HepG2 (cell line): ENCODE data around the gene PSKH1. TPM values are rescaled to one million over a fixed set of nuclear protein-coding genes. Genes with fewer than 3 reads are reported as not detected.

Source experiments
- BCL3 ChIP-seq: sonication (generic); formaldehyde crosslinking; IDR thresholded peaks from 2 replicates; pipeline ENCODE4 v1.5.1; 2020; ENCODE audit warnings: mild to moderate bottlenecking, missing genetic modification reagents, moderate library complexity
- DMAP1 ChIP-seq: IDR thresholded peaks from 2 replicates; pipeline ENCODE4 v1.6.1; 2016
- FOXP1 ChIP-seq, 2 experiments: fragments of 450-650 bp in 1 of 2; IDR thresholded peaks; 2 replicates each; pipeline ENCODE4 v1.6.1; 2017 to 2018; ENCODE audit warnings: antibody characterized with exemption in 1 of 2
- HOXA7 ChIP-seq: sonication (generic); formaldehyde crosslinking; IDR thresholded peaks from 2 replicates; pipeline ENCODE4 v1.8.1; 2022; ENCODE audit warnings: mild to moderate bottlenecking, missing genetic modification reagents, moderate library complexity
- HOXD1 ChIP-seq: sonication (generic); formaldehyde crosslinking; IDR thresholded peaks from 2 replicates; pipeline ENCODE4 v1.5.0; 2020; ENCODE audit warnings: missing genetic modification reagents
- MBD4 ChIP-seq: IDR thresholded peaks from 2 replicates; pipeline ENCODE4 v1.6.1; 2012; ENCODE audit warnings: low read length, inconsistent platforms, borderline replicate concordance
- RBFOX2 ChIP-seq: fragments of 200-400 bp; formaldehyde crosslinking; IDR thresholded peaks from 2 replicates; pipeline ENCODE4 v1.6.1; 2017; ENCODE audit warnings: low read depth, mild to moderate bottlenecking, low read length
- SALL1 ChIP-seq: sonication (generic); formaldehyde crosslinking; IDR thresholded peaks from 2 replicates; pipeline ENCODE4 v1.8.0; 2022; ENCODE audit warnings: mild to moderate bottlenecking, missing genetic modification reagents
- THAP11 ChIP-seq: IDR thresholded peaks from 2 replicates; pipeline ENCODE4 v1.6.1; 2016; ENCODE audit warnings: missing biosample characterization, missing genetic modification reagents
- ZBTB10 ChIP-seq: sonication (generic); formaldehyde crosslinking; IDR thresholded peaks from 2 replicates; pipeline ENCODE4 v1.4.0; 2020; ENCODE audit warnings: missing genetic modification reagents, borderline replicate concordance
- ZBTB49 ChIP-seq: sonication (generic); formaldehyde crosslinking; IDR thresholded peaks from 2 replicates; pipeline ENCODE4 v1.4.0; 2020; ENCODE audit warnings: missing genetic modification reagents, borderline replicate concordance
- ZNF468 ChIP-seq: sonication (generic); formaldehyde crosslinking; IDR thresholded peaks from 2 replicates; pipeline ENCODE4 v1.8.0; 2022; ENCODE audit warnings: mild to moderate bottlenecking, moderate library complexity, missing genetic modification reagents
- ZNF512B ChIP-seq: sonication (generic); formaldehyde crosslinking; IDR thresholded peaks from 2 replicates; pipeline ENCODE4 v1.5.1; 2020; ENCODE audit warnings: missing genetic modification reagents, mild to moderate bottlenecking, borderline replicate concordance
- ZSCAN21 ChIP-seq: sonication (generic); formaldehyde crosslinking; IDR thresholded peaks from 2 replicates; pipeline ENCODE4 v1.8.0; 2022; ENCODE audit warnings: mild to moderate bottlenecking, missing genetic modification reagents, moderate library complexity, borderline replicate concordance
- polyA plus RNA-seq, 8 experiments: library from polyadenylated mRNA; depleted of rRNA in 3 of 8; stranded (reverse) in 7 of 8; unstranded in 1 of 8; fragments of >200 nt; fragmentation: Illumina TruSeq in 4 of 8; extraction: Trizol in 4 of 8; gene quantifications; 2 replicates each; pipeline versions ENCODE4 v1.2.1 to v1.2.3, GENCODE V29; 2011 to 2016; ENCODE audit warnings: low read depth in 4 of 8, missing spikeins in 1 of 8, mixed read lengths in 1 of 8; ENCODE audit not compliant: insufficient read depth in 1 of 8
- total RNA-seq, 5 experiments: library from RNA; depleted of rRNA; stranded (reverse); fragments of >200 nt; fragmentation: Illumina TruSeq; extraction: Trizol; gene quantifications; 2 replicates each; pipeline ENCODE4 v1.2.3, GENCODE V29; 2016; ENCODE audit warnings: low read depth in 1 of 5
- TF ChIP-seq, protein P1 (sequence below): sonication (generic); formaldehyde crosslinking; IDR thresholded peaks from 2 replicates; pipeline ENCODE4 v1.5.1; 2020; ENCODE audit warnings: missing genetic modification reagents, mild to moderate bottlenecking, borderline replicate concordance
- TF ChIP-seq, protein P2 (sequence below): IDR thresholded peaks from 2 replicates; pipeline ENCODE4 v1.6.1; 2016; ENCODE audit warnings: missing genetic modification reagents, missing compliant biosample characterization

PSKH1 gene
- total and polyA plus RNA-seq, 2 of the 13 experiments (the other 11 are each of a cell fraction or from before 2014, with no cell fraction given), result 8.4 to 19.1 TPM

DNA sequence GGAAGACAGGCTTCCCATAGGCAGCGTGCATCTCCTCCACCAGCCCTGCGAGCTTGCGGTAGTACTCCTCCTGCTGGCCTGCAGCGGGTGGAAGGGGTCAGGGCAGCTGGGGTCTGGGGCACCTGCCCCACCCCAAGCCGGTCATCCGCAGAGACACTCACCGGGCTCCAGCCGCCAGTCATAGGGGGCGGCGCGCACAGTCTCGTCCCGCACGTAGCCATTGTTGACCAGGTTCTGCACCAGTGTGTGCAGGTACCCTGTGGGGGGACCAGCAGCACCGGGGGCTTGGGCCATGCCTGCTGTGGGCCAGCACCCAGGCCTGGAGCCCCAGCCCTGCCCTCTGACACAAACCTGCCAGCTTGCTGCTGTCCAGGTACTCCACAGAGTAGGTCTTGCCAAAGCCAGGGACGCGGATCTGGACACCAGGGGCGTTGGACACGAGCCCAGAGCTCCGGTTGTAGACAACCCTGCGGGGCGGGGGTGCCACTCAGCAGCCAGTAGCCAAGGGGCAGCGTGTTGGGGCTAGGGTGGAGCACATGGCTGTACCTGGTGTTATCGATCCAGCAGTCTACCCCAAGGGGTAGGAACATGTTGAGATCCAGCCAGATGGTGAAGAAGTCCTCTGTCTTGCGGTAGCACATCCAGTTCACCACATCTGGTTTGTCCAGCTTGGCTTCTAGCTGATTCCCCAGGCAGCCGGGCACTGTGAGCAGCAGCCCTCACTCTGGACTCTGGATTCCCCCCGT is 49.6 kb downstream of the PSKH1 start (continued):
- TF ChIP-seq, protein P1, sequence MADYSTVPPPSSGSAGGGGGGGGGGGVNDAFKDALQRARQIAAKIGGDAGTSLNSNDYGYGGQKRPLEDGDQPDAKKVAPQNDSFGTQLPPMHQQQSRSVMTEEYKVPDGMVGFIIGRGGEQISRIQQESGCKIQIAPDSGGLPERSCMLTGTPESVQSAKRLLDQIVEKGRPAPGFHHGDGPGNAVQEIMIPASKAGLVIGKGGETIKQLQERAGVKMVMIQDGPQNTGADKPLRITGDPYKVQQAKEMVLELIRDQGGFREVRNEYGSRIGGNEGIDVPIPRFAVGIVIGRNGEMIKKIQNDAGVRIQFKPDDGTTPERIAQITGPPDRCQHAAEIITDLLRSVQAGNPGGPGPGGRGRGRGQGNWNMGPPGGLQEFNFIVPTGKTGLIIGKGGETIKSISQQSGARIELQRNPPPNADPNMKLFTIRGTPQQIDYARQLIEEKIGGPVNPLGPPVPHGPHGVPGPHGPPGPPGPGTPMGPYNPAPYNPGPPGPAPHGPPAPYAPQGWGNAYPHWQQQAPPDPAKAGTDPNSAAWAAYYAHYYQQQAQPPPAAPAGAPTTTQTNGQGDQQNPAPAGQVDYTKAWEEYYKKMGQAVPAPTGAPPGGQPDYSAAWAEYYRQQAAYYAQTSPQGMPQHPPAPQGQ (CRISPR knock-in tag), result no peak
- TF ChIP-seq HOXD1 (0 out of 2 replicates have a peak, but pooled peaks have one; percentile 1), ZBTB49 (CRISPR knock-in tag) (no peak), ZNF468 (peak; percentile 74; the same call in 1 of the 2 replicates), ZSCAN21 (CRISPR knock-in tag) (peak; percentile 50; the same call in 1 of the 2 replicates), SALL1 (0 out of 2 replicates have a peak, but pooled peaks have one; percentile 17), ZNF512B (CRISPR knock-in tag) (no peak; the same call in 1 of the 2 replicates), FOXP1 (IDR thresholded peaks at IDR 0.05) (no peak), FOXP1 (CRISPR knock-in tag; IDR thresholded peaks at IDR 0.05) (0 out of 2 replicates have a peak, but pooled peaks have one; percentile 9), DMAP1 (0 out of 2 replicates have a peak, but pooled peaks have one; percentile 31), ZBTB10 (CRISPR knock-in tag) (peak; percentile 94; the same call in 1 of the 2 replicates), HOXA7 (CRISPR knock-in tag) (no peak), MBD4 (no peak), BCL3 (CRISPR knock-in tag) (peak; percentile 81), RBFOX2 (peak; percentile 74), THAP11 (no peak)
- TF ChIP-seq, protein P2, sequence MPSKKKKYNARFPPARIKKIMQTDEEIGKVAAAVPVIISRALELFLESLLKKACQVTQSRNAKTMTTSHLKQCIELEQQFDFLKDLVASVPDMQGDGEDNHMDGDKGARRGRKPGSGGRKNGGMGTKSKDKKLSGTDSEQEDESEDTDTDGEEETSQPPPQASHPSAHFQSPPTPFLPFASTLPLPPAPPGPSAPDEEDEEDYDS (CRISPR knock-in tag), result no peak
